ENCODE measurements around the gene LIFR.

LIFR gene

GRCh38 chr5:38500573-38501260 is 55.7 kb downstream of the LIFR start:
- Histone ChIP-seq H3K9me3 (ENCODE audit: insufficient read depth, low read length, severe bottlenecking) (no peaks in the 10 kb centered on the region), H2AFZ (ENCODE audit: low read depth, low read length) (no peak overlapping the region), H3K4me1 (ENCODE audit: insufficient read depth, low read length) (no peaks in the 10 kb centered on the region), H3K27me3 (ENCODE audit: insufficient read depth, low read length, poor library complexity) (peaks cover 17% of the 10 kb centered on the region), H3K4me2 (ENCODE audit: insufficient read depth, low read length) (no peak overlapping the region), H3K36me3 (ENCODE audit: insufficient read depth, low read length) (no peaks in the 10 kb centered on the region), H3K4me3 (ENCODE audit: low read depth in 1 of 2, low read length in 2 of 2) (no peak overlapping the region), H3K9ac (ENCODE audit: low read depth, low read length) (no peak overlapping the region), H3K27ac (ENCODE audit: low read length) (no peak overlapping the region), H3K79me2 (ENCODE audit: insufficient read depth, low read length) (no peaks in the 10 kb centered on the region), H4K20me1 (ENCODE audit: insufficient read depth, low read length) (no peaks in the 10 kb centered on the region; the same call in 1 of the 2 replicates)
- TF ChIP-seq, protein P1, sequence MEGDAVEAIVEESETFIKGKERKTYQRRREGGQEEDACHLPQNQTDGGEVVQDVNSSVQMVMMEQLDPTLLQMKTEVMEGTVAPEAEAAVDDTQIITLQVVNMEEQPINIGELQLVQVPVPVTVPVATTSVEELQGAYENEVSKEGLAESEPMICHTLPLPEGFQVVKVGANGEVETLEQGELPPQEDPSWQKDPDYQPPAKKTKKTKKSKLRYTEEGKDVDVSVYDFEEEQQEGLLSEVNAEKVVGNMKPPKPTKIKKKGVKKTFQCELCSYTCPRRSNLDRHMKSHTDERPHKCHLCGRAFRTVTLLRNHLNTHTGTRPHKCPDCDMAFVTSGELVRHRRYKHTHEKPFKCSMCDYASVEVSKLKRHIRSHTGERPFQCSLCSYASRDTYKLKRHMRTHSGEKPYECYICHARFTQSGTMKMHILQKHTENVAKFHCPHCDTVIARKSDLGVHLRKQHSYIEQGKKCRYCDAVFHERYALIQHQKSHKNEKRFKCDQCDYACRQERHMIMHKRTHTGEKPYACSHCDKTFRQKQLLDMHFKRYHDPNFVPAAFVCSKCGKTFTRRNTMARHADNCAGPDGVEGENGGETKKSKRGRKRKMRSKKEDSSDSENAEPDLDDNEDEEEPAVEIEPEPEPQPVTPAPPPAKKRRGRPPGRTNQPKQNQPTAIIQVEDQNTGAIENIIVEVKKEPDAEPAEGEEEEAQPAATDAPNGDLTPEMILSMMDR (IDR thresholded peaks at IDR 0.05; ENCODE audit: borderline replicate concordance, extremely low read depth, low read length, poor library complexity, severe bottlenecking): no peak
- TF ChIP-seq EZH2 (IDR thresholded peaks at IDR 0.05; ENCODE audit: borderline replicate concordance, low read depth, low read length, severe bottlenecking): no peak
- ATAC-seq (ENCODE audit: insufficient read depth, low read depth): no peak
- no peak for DNase-seq

DNA sequence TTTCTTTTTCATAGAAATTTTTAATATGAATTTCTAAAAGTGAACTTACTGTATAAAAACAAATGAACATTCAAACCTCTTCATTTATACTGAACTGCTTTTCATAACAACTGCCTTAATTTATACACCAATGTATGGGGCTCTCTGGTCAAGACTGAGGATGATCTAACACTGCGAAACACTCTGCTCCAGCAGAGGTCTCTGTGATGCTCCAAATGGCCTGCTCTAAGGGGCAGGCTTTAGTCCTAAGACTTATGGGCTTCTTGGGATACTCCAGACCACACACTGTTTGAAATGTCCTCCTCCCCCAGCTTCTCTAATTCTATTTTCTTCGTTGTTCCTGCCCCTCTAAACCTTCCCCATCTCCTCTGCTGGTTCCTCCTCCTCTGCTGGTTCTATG is 58.5 kb downstream of the LIFR start:
- H3K4me1 ChIP-seq (ENCODE audit: insufficient read depth, low read length): no peaks in the 10 kb centered on the region
- no peaks in the 10 kb centered on the region for H3K79me2 ChIP-seq (ENCODE audit: insufficient read depth, low read length)
- no peaks in the 10 kb centered on the region for H3K36me3 ChIP-seq (ENCODE audit: insufficient read depth, low read length)
- H3K9me3 ChIP-seq (ENCODE audit: insufficient read depth, low read length, severe bottlenecking): no peaks in the 10 kb centered on the region
- H3K4me3 ChIP-seq (ENCODE audit: low read depth in 1 of 2, low read length in 2 of 2): no peak overlapping the region
- ATAC-seq (ENCODE audit: insufficient read depth, low read depth) (no peak), DNase-seq (no peak)
- no peak overlapping the region for H2AFZ ChIP-seq (ENCODE audit: low read depth, low read length)
- no peak overlapping the region for H3K27ac ChIP-seq (ENCODE audit: low read length)
- H3K9ac ChIP-seq (ENCODE audit: low read depth, low read length): no peak overlapping the region
- H3K4me2 ChIP-seq (ENCODE audit: insufficient read depth, low read length): no peak overlapping the region
- H3K27me3 ChIP-seq (ENCODE audit: insufficient read depth, low read length, poor library complexity): peaks cover 18% of the 10 kb centered on the region
- TF ChIP-seq, protein P1 (IDR thresholded peaks at IDR 0.05; ENCODE audit: borderline replicate concordance, extremely low read depth, low read length, poor library complexity, severe bottlenecking): no peak
- no peak for TF ChIP-seq EZH2 (IDR thresholded peaks at IDR 0.05; ENCODE audit: borderline replicate concordance, low read depth, low read length, severe bottlenecking)
- H4K20me1 ChIP-seq (ENCODE audit: insufficient read depth, low read length): no peaks in the 10 kb centered on the region; the same call in 1 of the 2 replicates

GRCh38 chr5:38494763-38495162 is 61.7 kb downstream of the LIFR start:
- DNase-seq: no peak
- Histone ChIP-seq H3K9ac (ENCODE audit: low read depth, low read length) (no peak overlapping the region), H2AFZ (ENCODE audit: low read depth, low read length) (no peak overlapping the region), H3K27ac (ENCODE audit: low read length) (no peak overlapping the region), H4K20me1 (ENCODE audit: insufficient read depth, low read length) (no peaks in the 10 kb centered on the region; the same call in 1 of the 2 replicates), H3K27me3 (ENCODE audit: insufficient read depth, low read length, poor library complexity) (peaks cover 23% of the 10 kb centered on the region), H3K4me2 (ENCODE audit: insufficient read depth, low read length) (no peak overlapping the region), H3K36me3 (ENCODE audit: insufficient read depth, low read length) (no peaks in the 10 kb centered on the region), H3K9me3 (ENCODE audit: insufficient read depth, low read length, severe bottlenecking) (no peaks in the 10 kb centered on the region), H3K4me3 (ENCODE audit: low read depth in 1 of 2, low read length in 2 of 2) (no peak overlapping the region), H3K4me1 (ENCODE audit: insufficient read depth, low read length) (no peaks in the 10 kb centered on the region), H3K79me2 (ENCODE audit: insufficient read depth, low read length) (no peaks in the 10 kb centered on the region)
- TF ChIP-seq, protein P1 (IDR thresholded peaks at IDR 0.05; ENCODE audit: borderline replicate concordance, extremely low read depth, low read length, poor library complexity, severe bottlenecking): no peak
- no peak for TF ChIP-seq EZH2 (IDR thresholded peaks at IDR 0.05; ENCODE audit: borderline replicate concordance, low read depth, low read length, severe bottlenecking)
- no peak for ATAC-seq (ENCODE audit: insufficient read depth, low read depth)

Measured in DND-41 (cell line).